GM23338 (cell line): ENCODE measurements around the gene CACNB4. TPM values are rescaled to one million over a fixed set of nuclear protein-coding genes. Genes with fewer than 3 reads are reported as not detected.

Experiments
- ATAC-seq: fragments of 200-7000 bp; cut with Tn5 transposase; 3 replicates; pipeline ENCODE4 v1.9.1; 2020
- DNase-seq: peaks from one replicate; pipeline ENCODE4 v3.0.0-alpha.2; 2015; ENCODE audit warnings: low spot score
- H2AFZ ChIP-seq: fragments of 200-600 bp; sonication (generic); 2 replicates; pipeline ENCODE4 v1.8.0; 2016; ENCODE audit warnings: antibody characterized with exemption, mild to moderate bottlenecking, moderate library complexity
- H3F3A ChIP-seq: fragments of 200-600 bp; sonication (generic); replicated peaks from 2 replicates; pipeline ENCODE4 v1.8.0; 2017; ENCODE audit warnings: antibody characterized with exemption, mixed run types, low read depth
- H3K27ac ChIP-seq: fragments of 200-600 bp; sonication (generic); 2 replicates; pipeline ENCODE4 v1.6.1; 2016; ENCODE audit warnings: low read depth
- H3K27me3 ChIP-seq: fragments of 200-600 bp; sonication (generic); 2 replicates; pipeline ENCODE4 v1.8.0; 2016; ENCODE audit warnings: mild to moderate bottlenecking, mixed run types, moderate library complexity; ENCODE audit not compliant: insufficient read depth
- H3K36me3 ChIP-seq: fragments of 200-600 bp; sonication (generic); 2 replicates; pipeline ENCODE4 v1.8.0; 2016; ENCODE audit warnings: mild to moderate bottlenecking; ENCODE audit not compliant: insufficient read depth
- H3K4me1 ChIP-seq: fragments of 200-600 bp; sonication (generic); 2 replicates; pipeline ENCODE4 v1.8.0; 2016; ENCODE audit warnings: mild to moderate bottlenecking, moderate library complexity; ENCODE audit not compliant: insufficient read depth
- H3K4me2 ChIP-seq: fragments of 200-600 bp; sonication (generic); 2 replicates; pipeline ENCODE4 v1.7.1; 2017; ENCODE audit warnings: mixed run types
- H3K4me3 ChIP-seq: fragments of 200-600 bp; sonication (generic); 2 replicates; pipeline ENCODE4 v1.6.1; 2016; ENCODE audit warnings: mixed run types
- H3K79me2 ChIP-seq: fragments of 200-600 bp; sonication (generic); replicated peaks from 2 replicates; pipeline ENCODE4 v1.8.0; 2017; ENCODE audit warnings: mild to moderate bottlenecking; ENCODE audit not compliant: insufficient read depth
- H3K9me2 ChIP-seq: fragments of 200-600 bp; sonication (generic); 2 replicates; pipeline ENCODE4 v1.8.0; 2017; ENCODE audit not compliant: insufficient read depth
- H4K20me1 ChIP-seq: fragments of 200-600 bp; sonication (generic); replicated peaks from 2 replicates; pipeline ENCODE4 v1.8.0; 2017; ENCODE audit warnings: mild to moderate bottlenecking; ENCODE audit not compliant: insufficient read depth
- H3K27ac Mint-ChIP-seq: 2 replicates; pipeline ENCODE4 v1.8.0; 2020; ENCODE audit warnings: inconsistent platforms, mild to moderate bottlenecking, moderate library complexity, mixed read lengths
- H3K27me3 Mint-ChIP-seq: 3 replicates; pipeline ENCODE4 v1.8.0; 2022; ENCODE audit warnings: low read depth, mild to moderate bottlenecking, moderate library complexity, mixed read lengths, inconsistent platforms; ENCODE audit not compliant: insufficient read depth, poor library complexity
- H3K36me3 Mint-ChIP-seq: 3 replicates; pipeline ENCODE4 v1.8.0; 2021; ENCODE audit warnings: low read depth, mild to moderate bottlenecking, inconsistent platforms, moderate library complexity, mixed read lengths
- H3K4me1 Mint-ChIP-seq: 3 replicates; pipeline ENCODE4 v1.8.0; 2020; ENCODE audit warnings: mild to moderate bottlenecking, inconsistent platforms, mixed read lengths
- H3K4me3 Mint-ChIP-seq: 3 replicates; pipeline ENCODE4 v1.8.0; 2021; ENCODE audit warnings: moderate library complexity, mild to moderate bottlenecking, inconsistent platforms, mixed read lengths
- H3K9me3 Mint-ChIP-seq: 3 replicates; pipeline ENCODE4 v1.8.0; 2020; ENCODE audit warnings: moderate library complexity, mild to moderate bottlenecking, inconsistent platforms, mixed read lengths
- CREB1 ChIP-seq: fragments of 250-450 bp; sonication (Bioruptor Pico); IDR thresholded peaks from 2 replicates; pipeline ENCODE4 v1.5.0; 2020; ENCODE audit warnings: low read depth, mild to moderate bottlenecking, moderate library complexity
- EZH2phosphoT487 ChIP-seq: fragments of 200-600 bp; sonication (generic); IDR thresholded peaks from one replicate; pipeline ENCODE4 v1.8.1; 2018; ENCODE audit warnings: antibody characterized with exemption; ENCODE audit not compliant: unreplicated experiment
- POLR2AphosphoS5 ChIP-seq: IDR thresholded peaks from 2 replicates; pipeline ENCODE4 v1.6.1; 2016; ENCODE audit warnings: antibody characterized with exemption, low read depth
- REST ChIP-seq: IDR thresholded peaks from one replicate; pipeline ENCODE4 v1.6.1; 2018; ENCODE audit warnings: antibody characterized with exemption; ENCODE audit not compliant: unreplicated experiment
- STAT1 ChIP-seq: IDR thresholded peaks from one replicate; pipeline ENCODE4 v1.6.1; 2016; ENCODE audit warnings: antibody characterized with exemption; ENCODE audit not compliant: unreplicated experiment
- ZNF331 ChIP-seq: fragments of 250-450 bp; sonication (Bioruptor Pico); IDR thresholded peaks from 2 replicates; pipeline ENCODE4 v1.5.0; 2020; ENCODE audit warnings: low read depth, mild to moderate bottlenecking, moderate library complexity
- ZNF462 ChIP-seq: fragments of 250-450 bp; sonication (Bioruptor Pico); IDR thresholded peaks from 2 replicates; pipeline ENCODE4 v1.5.0; 2020; ENCODE audit warnings: mild to moderate bottlenecking, moderate library complexity
- polyA plus RNA-seq: library from polyadenylated mRNA; unstranded; fragments of >200 nt; fragmentation: Nextera tagmentation; extraction: Ambion mirVana; gene quantifications from 2 replicates; pipeline ENCODE4 v1.2.1, GENCODE V29; 2016
- total RNA-seq: library from RNA; depleted of rRNA; stranded (reverse); fragments of >200 nt; shearing (Covaris generic); gene quantifications from 2 replicates; pipeline ENCODE4 v1.2.3, GENCODE V29; 2014

Gene CACNB4
- total and polyA plus RNA-seq, 2 experiments from 2014 or later, result 4.0 to 9.8 TPM

DNA sequence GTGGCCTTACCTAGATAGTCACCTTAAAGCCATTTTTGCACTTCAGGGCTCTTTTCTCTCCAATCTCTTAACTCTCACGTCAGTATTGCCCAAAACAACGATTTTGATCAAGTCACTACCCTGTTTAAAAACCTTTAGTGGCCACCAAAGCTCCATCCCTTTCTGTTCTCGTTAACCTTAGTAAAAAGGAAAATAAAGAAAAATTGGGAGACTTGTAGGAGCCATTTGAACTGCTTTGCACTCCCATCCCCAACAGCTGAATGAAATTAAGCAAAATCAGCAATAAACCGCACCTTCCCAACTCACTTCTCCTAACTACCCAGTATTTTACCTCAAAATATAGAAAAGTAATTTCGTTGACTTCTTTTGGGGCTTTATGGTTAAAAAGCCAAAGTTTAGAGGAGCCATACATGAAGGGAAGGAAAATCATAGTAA lies 269.9 kb downstream of the CACNB4 start (continued):
- TF ChIP-seq REST (no peak), EZH2phosphoT487 (no peak), STAT1 (no peak)

- Histone ChIP-seq H3K9me2 (no peaks in the 10 kb centered on the region), H3F3A (no peaks in the 10 kb centered on the region), H3K79me2 (peaks cover 47% of the 10 kb centered on the region), H4K20me1 (peaks cover 26% of the 10 kb centered on the region; the same call in 1 of the 2 replicates), H3K4me1 (peaks cover 42% of the 10 kb centered on the region), H2AFZ (peak within 1 kb of the TSS; percentile 99), H3K36me3 (no peaks in the 10 kb centered on the region), H3K4me2 (peak within 1 kb of the TSS; percentile 89), H3K27ac (0 out of 2 replicates have a peak within 1 kb of the TSS, but pooled peaks have one; percentile 50), H3K27me3 (no peaks in the 10 kb centered on the region), H3K4me3 (peak within 1 kb of the TSS; percentile 86)
- no peaks in the 10 kb centered on the region for H3K36me3 Mint-ChIP-seq
- DNase-seq (peak; percentile 95), ATAC-seq (peak; percentile 92)
- no peaks in the 10 kb centered on the region for H3K9me3 Mint-ChIP-seq
- H3K27me3 Mint-ChIP-seq, result peaks cover 2% of the 10 kb centered on the region
- peaks cover 50% of the 10 kb centered on the region for H3K4me1 Mint-ChIP-seq
- H3K27ac Mint-ChIP-seq, result peak within 1 kb of the TSS; percentile 95
- peak within 1 kb of the TSS; percentile 78 for H3K4me3 Mint-ChIP-seq
- TF ChIP-seq STAT1 (no peak), ZNF331 (no peak), CREB1 (CRISPR knock-in tag) (0 out of 2 replicates have a peak, but pooled peaks have one; percentile 7), ZNF462 (CRISPR knock-in tag) (0 out of 2 replicates have a peak, but pooled peaks have one; percentile 3), POLR2AphosphoS5 (peak; percentile 97), REST (no peak)
These were observed 270.5 kb downstream of the CACNB4 start, which contains the start of gene ARL5A for GRCh38 chr2:151828143-151828889. Gene ARL5A, minus strand, starts transcription at chr2:151828421. Its CDS starts 245 bp downstream, at chr2:151828176.
